Frontal cortex (tissue), 4 donors: ENCODE measurements around the gene SMAD1. TPM values are rescaled to one million over a fixed set of nuclear protein-coding genes. Genes with fewer than 3 reads are reported as not detected.

Experiments
- DNase-seq, 2 donors: peaks; one replicate each; pipeline ENCODE4 v3.0.0; 2012; ENCODE audit warnings: low spot score in 2 of 2
- FAIRE-seq: peaks from 2 replicates; lab custom pipeline; 2012; peaks lifted over from hg19 to GRCh38; lab: Jason Lieb, UNC
- total RNA-seq: library from RNA; depleted of rRNA; stranded (reverse); fragments of >200 nt; gene quantifications from one replicate; pipeline ENCODE4 v1.2.3, GENCODE V29; 2014
- donor health status: control.
- donor health status: control.
- donor health status: control.

Gene SMAD1
- total RNA-seq, 1 donor from 2014 or later = 22.8 TPM

GRCh38 chr4:145605941-145606340 lies 124.3 kb downstream of the SMAD1 start:
- FAIRE-seq = no peak
- DNase-seq = no peak

Other genes starting within 250 kb of the SMAD1 start
- gene MMAA, start 137.5 kb downstream of the SMAD1 start, total RNA-seq = 7.7 TPM
- not detected for gene C4orf51, start 198.3 kb downstream of the SMAD1 start, total RNA-seq